LNCaP clone FGC (cell line): ENCODE data around the gene ATP2A3.

Source experiments
- DNase-seq: peaks from one replicate; pipeline ENCODE4 v3.0.0-alpha.2; 2011; ENCODE audit warnings: low read depth
- H3K4me3 ChIP-seq: 2 replicates; pipeline ENCODE4 v1.5.1; 2011; ENCODE audit warnings: mild to moderate bottlenecking, low read depth, low read length, control low read depth
- TF ChIP-seq, protein P1 (sequence below): IDR thresholded peaks from 2 replicates; pipeline ENCODE4 v1.5.1; 2012; ENCODE audit warnings: mild to moderate bottlenecking; ENCODE audit not compliant: control insufficient read depth, insufficient read depth; ENCODE audit errors: extremely low read depth

ATP2A3 gene

DNA sequence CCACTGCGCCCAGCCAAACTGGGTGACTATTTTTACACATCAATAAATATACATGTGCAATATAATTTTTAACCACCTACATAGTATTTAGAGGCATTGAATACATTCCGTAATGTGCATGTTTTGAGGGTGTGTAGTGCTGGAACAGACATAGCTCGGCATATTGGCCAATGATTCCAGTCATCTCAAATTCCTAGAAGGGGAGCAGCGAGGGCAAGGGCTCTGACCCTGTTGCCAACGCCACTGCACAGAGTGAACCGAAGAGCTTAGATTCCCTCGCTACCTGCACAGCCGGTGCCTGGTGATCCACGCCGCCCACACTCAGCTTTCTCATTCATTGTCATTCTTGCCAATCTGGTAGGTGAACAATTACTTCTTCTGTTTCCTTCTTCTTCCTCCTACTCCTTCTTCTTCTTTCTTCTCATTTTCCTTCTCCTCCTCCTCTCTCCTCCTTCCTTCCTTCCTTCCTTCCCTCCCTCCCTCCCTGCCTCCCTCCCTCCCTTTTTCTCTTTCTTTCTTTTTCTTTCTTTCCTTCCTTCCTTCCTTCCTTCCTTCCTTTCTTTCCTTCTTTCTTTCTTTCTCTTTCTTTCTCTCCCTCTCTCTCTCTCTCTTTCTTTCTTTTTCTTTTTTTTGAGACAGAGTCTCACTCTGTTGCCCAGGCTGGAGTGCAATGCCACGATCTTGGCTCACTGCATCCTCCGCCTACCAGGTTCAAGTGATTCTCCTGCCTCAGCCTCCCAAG lies 26.3 kb upstream of the ATP2A3 start:
- DNase-seq = no peak
- no peak overlapping the region for H3K4me3 ChIP-seq
- TF ChIP-seq, protein P1, sequence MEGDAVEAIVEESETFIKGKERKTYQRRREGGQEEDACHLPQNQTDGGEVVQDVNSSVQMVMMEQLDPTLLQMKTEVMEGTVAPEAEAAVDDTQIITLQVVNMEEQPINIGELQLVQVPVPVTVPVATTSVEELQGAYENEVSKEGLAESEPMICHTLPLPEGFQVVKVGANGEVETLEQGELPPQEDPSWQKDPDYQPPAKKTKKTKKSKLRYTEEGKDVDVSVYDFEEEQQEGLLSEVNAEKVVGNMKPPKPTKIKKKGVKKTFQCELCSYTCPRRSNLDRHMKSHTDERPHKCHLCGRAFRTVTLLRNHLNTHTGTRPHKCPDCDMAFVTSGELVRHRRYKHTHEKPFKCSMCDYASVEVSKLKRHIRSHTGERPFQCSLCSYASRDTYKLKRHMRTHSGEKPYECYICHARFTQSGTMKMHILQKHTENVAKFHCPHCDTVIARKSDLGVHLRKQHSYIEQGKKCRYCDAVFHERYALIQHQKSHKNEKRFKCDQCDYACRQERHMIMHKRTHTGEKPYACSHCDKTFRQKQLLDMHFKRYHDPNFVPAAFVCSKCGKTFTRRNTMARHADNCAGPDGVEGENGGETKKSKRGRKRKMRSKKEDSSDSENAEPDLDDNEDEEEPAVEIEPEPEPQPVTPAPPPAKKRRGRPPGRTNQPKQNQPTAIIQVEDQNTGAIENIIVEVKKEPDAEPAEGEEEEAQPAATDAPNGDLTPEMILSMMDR = no peak

DNA sequence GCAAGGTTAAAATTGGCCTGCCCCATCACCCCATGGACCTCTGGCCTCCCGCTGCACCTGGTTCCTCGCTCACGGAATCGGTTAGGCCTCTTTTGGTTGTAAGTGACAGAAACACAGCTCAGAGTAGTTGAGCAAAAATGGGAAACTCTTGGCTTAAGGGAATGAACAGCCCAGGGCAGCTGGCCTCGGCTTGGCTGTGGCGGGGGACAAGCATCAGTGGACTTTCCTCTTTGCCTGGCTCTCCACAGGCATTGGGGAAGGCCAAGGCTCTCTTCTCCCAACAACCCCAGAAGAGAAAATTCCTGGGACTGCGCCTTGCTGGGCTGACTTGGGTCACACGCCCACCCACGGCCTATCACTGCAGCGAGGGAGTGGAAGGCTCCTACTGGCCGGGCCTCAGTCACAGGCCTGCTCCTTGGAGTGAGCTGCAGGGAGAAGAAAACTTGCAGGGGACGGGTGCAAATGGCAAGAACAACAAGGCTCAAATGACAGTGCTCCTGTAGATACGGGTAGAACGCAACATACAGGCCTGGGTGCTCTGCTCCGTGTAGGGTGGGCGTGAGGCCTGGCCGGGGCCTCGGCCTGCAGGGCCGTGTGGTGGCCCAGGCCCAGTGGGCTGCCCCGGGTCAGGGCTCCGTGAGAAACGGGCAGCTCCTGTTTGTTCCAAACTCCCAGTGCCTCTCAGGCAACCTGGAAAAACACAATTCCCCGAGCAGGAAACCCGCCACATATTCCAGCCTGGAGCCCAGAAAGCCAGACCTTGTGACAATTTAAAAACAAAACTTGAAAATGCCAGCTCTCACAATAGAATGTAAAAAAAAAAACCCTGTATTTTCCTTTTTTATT lies 25.0 kb upstream of the ATP2A3 start:
- TF ChIP-seq, protein P1 = no peak
- H3K4me3 ChIP-seq = no peak overlapping the region
- DNase-seq = no peak

DNA sequence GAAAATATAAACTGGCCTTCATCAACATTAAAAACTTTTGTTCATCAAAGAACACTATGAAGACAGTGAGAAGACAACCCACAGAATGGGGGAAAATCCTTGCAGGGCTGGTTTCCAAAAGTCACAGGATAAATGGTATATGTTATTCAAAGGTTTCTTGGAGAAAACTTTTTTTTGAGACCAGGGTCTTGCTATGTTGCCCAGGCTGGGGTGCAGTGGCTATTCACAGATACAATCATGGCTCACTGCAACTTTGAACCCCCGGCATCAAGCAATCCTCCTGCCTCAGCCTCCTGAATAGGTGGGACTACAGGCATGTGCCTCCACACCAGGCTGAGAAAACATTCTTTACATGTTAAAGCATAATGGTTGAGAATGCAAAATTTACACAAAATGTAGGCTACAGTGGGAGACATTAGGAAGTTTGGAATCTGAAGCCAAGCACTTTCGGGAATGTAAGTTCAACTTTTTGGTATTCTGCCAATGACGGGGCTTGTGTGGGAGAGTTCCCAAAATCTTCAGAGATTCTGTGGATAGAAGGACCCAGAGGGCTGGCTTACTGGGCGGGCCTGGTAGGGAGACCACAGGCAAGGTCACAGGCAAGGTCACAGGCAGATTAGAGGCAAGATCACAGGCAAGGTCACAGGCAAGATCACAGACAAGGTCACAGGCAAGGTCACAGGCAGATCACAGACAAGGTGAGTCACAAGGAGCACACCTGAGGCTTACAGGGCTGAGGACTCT lies 24.2 kb upstream of the ATP2A3 start:
- H3K4me3 ChIP-seq = no peak overlapping the region
- DNase-seq = no peak
- TF ChIP-seq, protein P1 = no peak

DNA sequence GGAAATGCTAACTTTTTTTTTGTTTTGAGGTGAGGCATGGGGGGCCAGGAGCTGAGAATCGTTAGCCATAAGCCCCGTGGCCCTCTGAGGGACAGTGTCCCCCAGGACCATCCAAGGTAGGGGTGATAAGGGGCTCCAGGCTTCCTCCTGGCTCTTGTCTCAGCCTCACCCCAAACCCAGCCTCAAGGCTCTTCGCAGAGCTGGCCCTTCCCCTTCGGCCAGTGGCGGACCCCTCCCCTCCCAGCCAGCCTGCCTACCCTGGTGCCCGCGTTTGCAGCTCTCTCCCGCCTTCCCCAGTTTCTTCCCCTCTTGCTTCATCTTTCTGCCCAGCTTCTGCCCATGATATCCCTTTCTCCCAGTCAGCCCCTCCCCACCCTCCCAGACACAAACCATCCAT lies 22.7 kb upstream of the ATP2A3 start:
- TF ChIP-seq, protein P1 = no peak
- DNase-seq = no peak
- H3K4me3 ChIP-seq = no peak overlapping the region

DNA sequence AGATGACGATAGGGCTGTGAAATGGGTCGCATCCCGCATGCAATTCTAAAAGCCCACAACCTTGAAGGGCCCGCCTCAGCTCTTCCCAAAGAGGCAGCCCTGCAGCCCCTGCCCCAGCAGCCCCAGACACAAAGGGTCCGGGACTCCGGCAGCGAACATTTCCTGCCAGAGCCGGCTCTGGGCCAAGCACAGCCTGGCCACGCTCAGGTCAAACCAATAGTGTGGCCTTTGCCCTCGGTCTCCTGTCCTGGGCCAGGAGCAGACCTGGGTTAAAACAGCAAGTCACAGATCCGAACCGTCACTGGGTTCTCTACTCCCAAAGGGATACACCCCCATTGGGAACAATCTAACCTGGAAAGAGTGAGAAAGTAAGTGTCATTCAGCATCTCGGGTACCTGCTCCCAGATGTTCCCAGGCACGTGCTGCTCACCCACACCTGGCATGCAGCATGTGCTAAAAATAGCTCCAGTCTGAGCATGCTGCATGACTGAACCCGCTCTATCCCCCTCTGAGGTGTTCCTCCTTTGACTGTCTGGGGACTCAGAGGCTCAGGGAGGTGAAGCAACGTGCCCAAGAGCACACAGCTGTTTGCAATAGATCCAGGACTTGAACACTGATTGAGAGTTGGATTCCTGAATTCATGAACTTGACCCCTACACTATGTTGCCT lies 22.2 kb upstream of the ATP2A3 start:
- no peak for DNase-seq
- H3K4me3 ChIP-seq = no peak overlapping the region
- TF ChIP-seq, protein P1 = no peak

DNA sequence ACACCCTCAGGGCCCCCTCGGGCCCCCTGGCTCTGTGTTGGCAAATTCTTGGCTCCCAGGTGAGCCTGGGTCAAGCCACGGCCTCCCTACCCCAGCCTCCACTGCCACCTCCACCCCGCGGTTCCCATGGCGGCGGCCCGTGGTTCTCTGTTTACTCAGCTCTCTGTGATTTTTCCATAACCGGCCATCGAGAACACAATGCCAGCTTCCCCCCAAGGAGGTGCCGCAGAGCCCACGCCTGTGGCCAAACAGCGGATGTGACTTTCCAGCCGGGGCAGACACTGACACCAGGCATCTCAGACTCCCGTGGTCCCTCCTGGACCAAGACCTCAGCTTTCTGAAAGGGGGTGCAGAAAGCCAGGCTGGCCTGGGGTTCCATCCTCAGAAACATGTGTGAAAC lies 21.6 kb upstream of the ATP2A3 start:
- H3K4me3 ChIP-seq = no peak overlapping the region
- no peak for DNase-seq
- TF ChIP-seq, protein P1 = no peak
